ENCODE measurements around the gene PIP5K1B.

GRCh38 chr9:68793605-68794343 is 88.7 kb downstream of the PIP5K1B start:
- no peak for TF ChIP-seq CTCF (IDR thresholded peaks at IDR 0.05; ENCODE audit: insufficient read depth, low read depth, low read length)
- TF ChIP-seq EZH2 (IDR thresholded peaks at IDR 0.05; ENCODE audit: insufficient read depth, low read length), result no peak

All from astrocyte (in vitro differentiated cells and primary cell).